GM12878 (cell line): ENCODE results near the gene HEXB. TPM values are rescaled to one million over a fixed set of nuclear protein-coding genes. Genes with fewer than 3 reads are reported as not detected.

Experiments
- ATAC-seq: fragments of 200-7000 bp; cut with Tn5 transposase; 3 replicates; pipeline ENCODE4 v1.9.1; 2020; ENCODE audit warnings: mild to moderate bottlenecking, moderate library complexity
- BruUV-seq: library from RNA; stranded (reverse); fragments of 400-500 nt; replicated peaks from 2 replicates; lab custom pipeline; 2021; lab: Mats Ljungman, UMichigan
- CTCF ChIA-PET: fragments of 300-600 bp; sonication (Branson Sonifier 250); formaldehyde crosslinking; extraction: SDS; loops from one replicate; lab custom pipeline; 2021; ENCODE audit warnings: inconsistent platforms; lab: Yijun Ruan, JAX
- POLR2A ChIA-PET: fragments of 350-600 bp; formaldehyde crosslinking; extraction: SDS; loops from one replicate; lab custom pipeline; 2021; ENCODE audit warnings: inconsistent platforms; lab: Charles Lee
- RAD21 ChIA-PET: fragments of 300-600 bp; sonication (Branson Sonifier 250); formaldehyde crosslinking; loops from one replicate; lab custom pipeline; 2023; ENCODE audit warnings: antibody characterized with exemption; ENCODE audit not compliant: unreplicated experiment; lab: Charles Lee
- SMC1A ChIA-PET: fragments of 300-600 bp; sonication (Branson Sonifier 250); formaldehyde crosslinking; loops from one replicate; lab custom pipeline; 2023; ENCODE audit not compliant: unreplicated experiment, uncharacterized antibody; lab: Charles Lee
- DNase-seq: peaks from one replicate; pipeline ENCODE4 v3.0.0-alpha.2; 2011; ENCODE audit warnings: low read depth, low spot score
- FAIRE-seq: peaks from 3 replicates; lab custom pipeline; 2011; peaks lifted over from hg19 to GRCh38; lab: Jason Lieb, UNC
- H2AFZ ChIP-seq: 2 replicates; pipeline ENCODE4 v1.6.0; 2011; ENCODE audit warnings: low read depth, low read length, control low read depth; ENCODE audit not compliant: control insufficient read depth
- H3K27ac ChIP-seq: 2 replicates; pipeline ENCODE4 v1.5.1; 2011; ENCODE audit warnings: control low read depth; ENCODE audit not compliant: control insufficient read depth, insufficient read depth
- H3K27me3 ChIP-seq, 2 experiments: replicated peaks in 1 of 2; 2 replicates each; pipeline versions ENCODE4 v1.6.0 to v1.6.1; 2011; ENCODE audit warnings: low read length in 1 of 2; ENCODE audit not compliant: control insufficient read depth in 2 of 2, insufficient read depth in 2 of 2
- H3K36me3 ChIP-seq, 2 experiments: 2 replicates each; pipeline ENCODE4 v1.5.1; 2011; ENCODE audit warnings: low read length in 1 of 2; ENCODE audit not compliant: control insufficient read depth in 2 of 2, insufficient read depth in 2 of 2
- H3K4me1 ChIP-seq: 2 replicates; pipeline ENCODE4 v1.6.1; 2011; ENCODE audit warnings: mild to moderate bottlenecking, low read length, moderate library complexity, mixed read lengths; ENCODE audit not compliant: control insufficient read depth, insufficient read depth
- H3K4me2 ChIP-seq: 2 replicates; pipeline ENCODE4 v1.6.0; 2011; ENCODE audit warnings: control low read depth; ENCODE audit not compliant: control insufficient read depth, insufficient read depth
- H3K4me3 ChIP-seq: fragments of 200-600 bp; sonication (generic); 2 replicates; pipeline ENCODE4 v1.5.1; 2016
- H3K79me2 ChIP-seq: 2 replicates; pipeline ENCODE4 v1.6.0; 2011; ENCODE audit warnings: low read length; ENCODE audit not compliant: control insufficient read depth, insufficient read depth
- H3K9ac ChIP-seq: 2 replicates; pipeline ENCODE4 v1.8.0; 2011; ENCODE audit warnings: low read length, control low read depth, mixed read lengths; ENCODE audit not compliant: control insufficient read depth, insufficient read depth
- H3K9me3 ChIP-seq: replicated peaks from 3 replicates; pipeline ENCODE4 v1.5.1; 2011; ENCODE audit warnings: mild to moderate bottlenecking, low read length; ENCODE audit not compliant: control insufficient read depth, insufficient read depth
- H4K20me1 ChIP-seq: 2 replicates; pipeline ENCODE4 v1.6.0; 2011; ENCODE audit not compliant: control insufficient read depth, insufficient read depth
- BHLHE40 ChIP-seq, 2 experiments: fragments of 450-650 bp in 1 of 2; IDR thresholded peaks; 2 replicates each; pipeline ENCODE4 v1.6.1; 2011 to 2017; ENCODE audit warnings: low read depth in 2 of 2, borderline replicate concordance in 1 of 2, improper control_type of control experiment in 1 of 2, low read length in 1 of 2, mild to moderate bottlenecking in 1 of 2
- GABPA ChIP-seq: IDR thresholded peaks from 2 replicates; pipeline ENCODE4 v1.6.1; 2014; ENCODE audit warnings: antibody characterized with exemption, low read depth, mild to moderate bottlenecking, inconsistent platforms
- HDGF ChIP-seq: fragments of 450-650 bp; IDR thresholded peaks from 2 replicates; pipeline ENCODE4 v1.6.1; 2016; ENCODE audit warnings: antibody characterized with exemption
- IKZF1 ChIP-seq: fragments of 450-650 bp; conservative IDR thresholded peaks from 2 replicates; pipeline ENCODE4 v1.6.1; 2017; ENCODE audit warnings: antibody characterized with exemption, mild to moderate bottlenecking
- KLF5 ChIP-seq: fragments of 450-650 bp; IDR thresholded peaks from 2 replicates; pipeline ENCODE4 v1.6.1; 2014; ENCODE audit warnings: mild to moderate bottlenecking; ENCODE audit not compliant: partially characterized antibody
- MYB ChIP-seq: fragments of 150-350 bp; IDR thresholded peaks from 2 replicates; pipeline ENCODE4 v1.6.1; 2014; ENCODE audit warnings: mild to moderate bottlenecking, low read depth, low read length, borderline replicate concordance
- NFXL1 ChIP-seq: fragments of 450-650 bp; IDR thresholded peaks from 2 replicates; pipeline ENCODE4 v1.6.1; 2017; ENCODE audit warnings: antibody characterized with exemption, mild to moderate bottlenecking, borderline replicate concordance
- POLR2AphosphoS5 ChIP-seq: IDR thresholded peaks from 2 replicates; pipeline ENCODE4 v1.6.1; 2011; ENCODE audit warnings: mild to moderate bottlenecking, low read length, inconsistent platforms
- STAT3 ChIP-seq: IDR thresholded peaks from 2 replicates; pipeline ENCODE4 v1.6.1; 2011; ENCODE audit warnings: low read depth, low read length, improper control_type of control experiment
- SUPT20H ChIP-seq: IDR thresholded peaks from 2 replicates; pipeline ENCODE4 v1.6.1; 2011; ENCODE audit warnings: low read depth, mild to moderate bottlenecking, low read length, moderate library complexity, borderline replicate concordance; ENCODE audit not compliant: control insufficient read depth
- SUZ12 ChIP-seq: fragments of 200-600 bp; sonication (generic); IDR thresholded peaks from one replicate; pipeline ENCODE4 v1.6.1; 2018; ENCODE audit warnings: antibody characterized with exemption, mild to moderate bottlenecking; ENCODE audit not compliant: unreplicated experiment
- TARDBP ChIP-seq: IDR thresholded peaks from 2 replicates; pipeline ENCODE4 v1.6.1; 2016; ENCODE audit warnings: borderline replicate concordance
- ZNF207 ChIP-seq: fragments of 450-650 bp; IDR thresholded peaks from 2 replicates; pipeline ENCODE4 v1.6.1; 2014; ENCODE audit warnings: antibody characterized with exemption, mild to moderate bottlenecking, borderline replicate concordance
- WGBS: methylation state at CpG from one replicate; pipeline ENCODE4 v1.1.6; 2016; ENCODE audit warnings: low lambda C conversion rate; ENCODE audit not compliant: insufficient replicate concordance, insufficient coverage; ENCODE audit errors: missing lambda C conversion rate; 5-methylcytosine and 5-hydroxymethylcytosine counted together
- in situ Hi-C: fragments of 300-500 bp; cut with MboI; formaldehyde crosslinking; loops from 9 replicates; pipeline ENCODE4 v1.14.3; 2018; ENCODE audit warnings: mixed read lengths
- intact Hi-C: fragments of 100-400 bp; cut with micrococcal nuclease; formaldehyde crosslinking; loops from one replicate; pipeline ENCODE4 v1.14.2; 2022; ENCODE audit not compliant: unreplicated experiment
- polyA plus RNA-seq, 11 experiments: library from polyadenylated mRNA; depleted of rRNA in 4 of 11; unstranded in 6 of 11; stranded (reverse) in 5 of 11; fragments of >200 nt; fragmentation: Nextera tagmentation in 4 of 11; fragmentation: Illumina TruSeq in 1 of 11; extraction: Ambion mirVana in 4 of 11; extraction: Trizol in 1 of 11; gene quantifications; 1 replicate in 1 of 11; 2 replicates in 10 of 11; pipeline versions ENCODE4 v1.2.1 to v1.2.3, GENCODE V29; 2011 to 2016; ENCODE audit warnings: inconsistent platforms in 2 of 11, missing spikeins in 2 of 11, low read depth in 1 of 11
- total RNA-seq, 4 experiments: library from RNA; depleted of rRNA in 3 of 4; stranded (reverse); fragments of >200 nt in 3 of 4; fragmentation: Illumina TruSeq in 1 of 4; extraction: Trizol in 1 of 4; gene quantifications; 2 replicates each; pipeline versions ENCODE4 v1.2.1 to v1.2.3, GENCODE V29; 2013 to 2021
- TF ChIP-seq, protein P1 (sequence below): fragments of 450-650 bp; formaldehyde crosslinking; IDR thresholded peaks from 2 replicates; pipeline ENCODE4 v1.4.0; 2020; ENCODE audit warnings: mild to moderate bottlenecking, moderate library complexity
- TF ChIP-seq, protein P2 (sequence below): IDR thresholded peaks from 2 replicates; pipeline ENCODE4 v1.6.1; 2012; ENCODE audit warnings: low read depth, low read length, improper control_type of control experiment
- TF ChIP-seq, protein P3 (sequence below): fragments of 450-650 bp; IDR thresholded peaks from 2 replicates; pipeline ENCODE4 v1.6.1; 2018; ENCODE audit warnings: borderline replicate concordance, mild to moderate bottlenecking; ENCODE audit not compliant: partially characterized antibody

HEXB gene
- total and polyA plus RNA-seq, 10 of the 15 experiments (the other 5 are each of a cell fraction or from before 2014, with no cell fraction given) = 13.5 to 76.0 (median 42.6) TPM

DNA sequence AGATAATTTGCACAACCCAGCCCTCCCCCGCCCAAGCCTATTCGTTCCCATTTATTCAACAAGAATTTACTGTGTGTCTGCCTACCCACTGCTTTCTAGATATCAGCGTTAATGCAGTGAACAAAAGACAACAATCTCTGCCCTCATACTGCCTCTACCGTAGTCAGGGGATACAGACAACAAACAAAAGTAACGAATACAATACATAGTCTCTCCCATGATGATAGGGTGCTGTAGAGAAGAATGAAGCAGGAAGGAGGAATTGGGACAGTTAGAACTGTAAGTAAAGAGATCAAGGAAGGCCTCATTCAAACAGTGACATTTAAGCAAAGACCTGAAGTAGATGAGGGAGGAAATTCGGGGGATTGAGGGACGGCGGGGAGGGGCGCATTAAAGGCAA is 80.2 kb downstream of the HEXB start:
- peak overlapping the region; percentile 40; the same call in 1 of the 2 replicates for H3K4me3 ChIP-seq
- H3K79me2 ChIP-seq = peaks cover 38% of the 10 kb centered on the region
- TF ChIP-seq, protein P1, sequence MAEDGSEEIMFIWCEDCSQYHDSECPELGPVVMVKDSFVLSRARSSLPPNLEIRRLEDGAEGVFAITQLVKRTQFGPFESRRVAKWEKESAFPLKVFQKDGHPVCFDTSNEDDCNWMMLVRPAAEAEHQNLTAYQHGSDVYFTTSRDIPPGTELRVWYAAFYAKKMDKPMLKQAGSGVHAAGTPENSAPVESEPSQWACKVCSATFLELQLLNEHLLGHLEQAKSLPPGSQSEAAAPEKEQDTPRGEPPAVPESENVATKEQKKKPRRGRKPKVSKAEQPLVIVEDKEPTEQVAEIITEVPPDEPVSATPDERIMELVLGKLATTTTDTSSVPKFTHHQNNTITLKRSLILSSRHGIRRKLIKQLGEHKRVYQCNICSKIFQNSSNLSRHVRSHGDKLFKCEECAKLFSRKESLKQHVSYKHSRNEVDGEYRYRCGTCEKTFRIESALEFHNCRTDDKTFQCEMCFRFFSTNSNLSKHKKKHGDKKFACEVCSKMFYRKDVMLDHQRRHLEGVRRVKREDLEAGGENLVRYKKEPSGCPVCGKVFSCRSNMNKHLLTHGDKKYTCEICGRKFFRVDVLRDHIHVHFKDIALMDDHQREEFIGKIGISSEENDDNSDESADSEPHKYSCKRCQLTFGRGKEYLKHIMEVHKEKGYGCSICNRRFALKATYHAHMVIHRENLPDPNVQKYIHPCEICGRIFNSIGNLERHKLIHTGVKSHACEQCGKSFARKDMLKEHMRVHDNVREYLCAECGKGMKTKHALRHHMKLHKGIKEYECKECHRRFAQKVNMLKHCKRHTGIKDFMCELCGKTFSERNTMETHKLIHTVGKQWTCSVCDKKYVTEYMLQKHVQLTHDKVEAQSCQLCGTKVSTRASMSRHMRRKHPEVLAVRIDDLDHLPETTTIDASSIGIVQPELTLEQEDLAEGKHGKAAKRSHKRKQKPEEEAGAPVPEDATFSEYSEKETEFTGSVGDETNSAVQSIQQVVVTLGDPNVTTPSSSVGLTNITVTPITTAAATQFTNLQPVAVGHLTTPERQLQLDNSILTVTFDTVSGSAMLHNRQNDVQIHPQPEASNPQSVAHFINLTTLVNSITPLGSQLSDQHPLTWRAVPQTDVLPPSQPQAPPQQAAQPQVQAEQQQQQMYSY = no peak
- TF ChIP-seq IKZF1 = no peak
- no peak for TF ChIP-seq HDGF
- no peak for TF ChIP-seq SUPT20H
- no peak for TF ChIP-seq STAT3
- TF ChIP-seq, protein P2, sequence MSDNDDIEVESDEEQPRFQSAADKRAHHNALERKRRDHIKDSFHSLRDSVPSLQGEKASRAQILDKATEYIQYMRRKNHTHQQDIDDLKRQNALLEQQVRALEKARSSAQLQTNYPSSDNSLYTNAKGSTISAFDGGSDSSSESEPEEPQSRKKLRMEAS = no peak
- TF ChIP-seq TARDBP = no peak
- no peak for TF ChIP-seq KLF5
- no peak for TF ChIP-seq NFXL1
- TF ChIP-seq, protein P3, sequence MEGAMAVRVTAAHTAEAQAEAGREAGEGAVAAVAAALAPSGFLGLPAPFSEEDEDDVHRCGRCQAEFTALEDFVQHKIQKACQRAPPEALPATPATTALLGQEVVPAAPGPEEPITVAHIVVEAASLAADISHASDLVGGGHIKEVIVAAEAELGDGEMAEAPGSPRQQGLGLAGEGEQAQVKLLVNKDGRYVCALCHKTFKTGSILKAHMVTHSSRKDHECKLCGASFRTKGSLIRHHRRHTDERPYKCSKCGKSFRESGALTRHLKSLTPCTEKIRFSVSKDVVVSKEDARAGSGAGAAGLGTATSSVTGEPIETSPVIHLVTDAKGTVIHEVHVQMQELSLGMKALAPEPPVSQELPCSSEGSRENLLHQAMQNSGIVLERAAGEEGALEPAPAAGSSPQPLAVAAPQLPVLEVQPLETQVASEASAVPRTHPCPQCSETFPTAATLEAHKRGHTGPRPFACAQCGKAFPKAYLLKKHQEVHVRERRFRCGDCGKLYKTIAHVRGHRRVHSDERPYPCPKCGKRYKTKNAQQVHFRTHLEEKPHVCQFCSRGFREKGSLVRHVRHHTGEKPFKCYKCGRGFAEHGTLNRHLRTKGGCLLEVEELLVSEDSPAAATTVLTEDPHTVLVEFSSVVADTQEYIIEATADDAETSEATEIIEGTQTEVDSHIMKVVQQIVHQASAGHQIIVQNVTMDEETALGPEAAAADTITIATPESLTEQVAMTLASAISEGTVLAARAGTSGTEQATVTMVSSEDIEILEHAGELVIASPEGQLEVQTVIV = no peak
- TF ChIP-seq BHLHE40 (IDR thresholded peaks at IDR 0.05; ENCODE audit: borderline replicate concordance in 1 of 2, low read depth in 2 of 2, low read length in 1 of 2) = no peak
- TF ChIP-seq MYB = no peak
- no peak for TF ChIP-seq GABPA
- TF ChIP-seq SUZ12 = no peak
- TF ChIP-seq ZNF207 = no peak
- no peak for TF ChIP-seq POLR2AphosphoS5
- H3K9ac ChIP-seq = no peak overlapping the region
- no peak overlapping the region for H3K27ac ChIP-seq
- H3K4me1 ChIP-seq = peaks cover 15% of the 10 kb centered on the region
- ChIA-PET RAD21 (no interaction called here), POLR2A (interaction anchor here (0.6 kb wide), 1 partner anchor 11 kb away, joined by 3 read pairs; no protein-coding TSS in a partner anchor), SMC1A (no interaction called here), CTCF (no interaction called here)
- WGBS = 90% methylated on average over 9 of the region's 9 CpGs
- H4K20me1 ChIP-seq = no peaks in the 10 kb centered on the region
- in situ Hi-C loops = no loop called here
- peak overlapping the region; percentile 66 for H3K4me2 ChIP-seq
- FAIRE-seq = no peak
- BruUV-seq = no TSS peak
- H3K9me3 ChIP-seq = no peaks in the 10 kb centered on the region
- intact Hi-C loops = loop anchor here (5.0 kb wide), 3 partner anchors 152 to 1492 kb away; no protein-coding TSS in a partner anchor
- H3K36me3 ChIP-seq = peaks cover 0 to 12% of the 10 kb centered on the region in 2 experiments
- ATAC-seq = no peak
- no peak for DNase-seq
- no peaks in the 10 kb centered on the region for H3K27me3 ChIP-seq
- no peak overlapping the region for H2AFZ ChIP-seq
